Fibroblast of skin of right quadriceps (primary cell): ENCODE measurements around the gene NOL8.

Source experiments
- DNase-seq: peaks from one replicate; pipeline ENCODE4 v3.0.0-alpha.2; 2013

NOL8 gene

GRCh38 chr9:92325269-92325990 is at the start of gene NOL8, which contains the start of gene CENPP:
Gene NOL8, minus strand, starts transcription at chr9:92325350. Its CDS starts 1,189 bp downstream, at chr9:92324161.
Gene CENPP, plus strand, starts transcription at chr9:92325953.
- DNase-seq, result peak; percentile 89

- DNase-seq, result no peak
Measured at GRCh38 chr9:92373167-92373566, 48.0 kb upstream of the NOL8 start.

- DNase-seq, result no peak
Measured at GRCh38 chr9:92369075-92369474, 43.9 kb upstream of the NOL8 start.

GRCh38 chr9:92360083-92360482 is 34.9 kb upstream of the NOL8 start:
- DNase-seq, result no peak

GRCh38 chr9:92359394-92359995 is 34.3 kb upstream of the NOL8 start:
- no peak for DNase-seq

GRCh38 chr9:92353051-92353450 is 27.9 kb upstream of the NOL8 start:
- no peak for DNase-seq

GRCh38 chr9:92350740-92351133 is 25.6 kb upstream of the NOL8 start:
- no peak for DNase-seq

- peak; percentile 74 for DNase-seq
Measured at GRCh38 chr9:92349771-92350739, 24.9 kb upstream of the NOL8 start.

- no peak for DNase-seq
Measured at GRCh38 chr9:92345582-92345981, 20.4 kb upstream of the NOL8 start.

- no peak for DNase-seq
Measured at GRCh38 chr9:92342825-92343488, 17.8 kb upstream of the NOL8 start.

GRCh38 chr9:92341578-92341977 is 16.4 kb upstream of the NOL8 start:
- DNase-seq, result no peak

GRCh38 chr9:92333282-92333634 is 8.1 kb upstream of the NOL8 start:
- no peak for DNase-seq

GRCh38 chr9:92332577-92333281 is 7.6 kb upstream of the NOL8 start:
- no peak for DNase-seq

GRCh38 chr9:92328225-92328624 is 3.1 kb upstream of the NOL8 start:
- peak; percentile 58 for DNase-seq

GRCh38 chr9:92327283-92327850 is 2.2 kb upstream of the NOL8 start:
- no peak for DNase-seq

- no peak for DNase-seq
Measured at GRCh38 chr9:92325991-92326500, 896 bp upstream of the NOL8 start.

- DNase-seq, result no peak
Measured at GRCh38 chr9:92324889-92325268, 271 bp downstream of the NOL8 start.

GRCh38 chr9:92324431-92324830 is 719 bp downstream of the NOL8 start:
- DNase-seq, result no peak

GRCh38 chr9:92315456-92315855 is 9.7 kb downstream of the NOL8 start:
- DNase-seq, result no peak

- DNase-seq, result no peak
Measured at GRCh38 chr9:92313624-92314012, 11.5 kb downstream of the NOL8 start.

GRCh38 chr9:92312887-92313623 is 12.1 kb downstream of the NOL8 start:
- no peak for DNase-seq
